ENCODE data around the gene ARHGAP42. TPM values are rescaled to one million over a fixed set of nuclear protein-coding genes. Genes with fewer than 3 reads are reported as not detected.

Gene ARHGAP42
- total RNA-seq, 4 donors from 2014 or later: 21.8 to 55.7 (median 35.9) TPM

DNA sequence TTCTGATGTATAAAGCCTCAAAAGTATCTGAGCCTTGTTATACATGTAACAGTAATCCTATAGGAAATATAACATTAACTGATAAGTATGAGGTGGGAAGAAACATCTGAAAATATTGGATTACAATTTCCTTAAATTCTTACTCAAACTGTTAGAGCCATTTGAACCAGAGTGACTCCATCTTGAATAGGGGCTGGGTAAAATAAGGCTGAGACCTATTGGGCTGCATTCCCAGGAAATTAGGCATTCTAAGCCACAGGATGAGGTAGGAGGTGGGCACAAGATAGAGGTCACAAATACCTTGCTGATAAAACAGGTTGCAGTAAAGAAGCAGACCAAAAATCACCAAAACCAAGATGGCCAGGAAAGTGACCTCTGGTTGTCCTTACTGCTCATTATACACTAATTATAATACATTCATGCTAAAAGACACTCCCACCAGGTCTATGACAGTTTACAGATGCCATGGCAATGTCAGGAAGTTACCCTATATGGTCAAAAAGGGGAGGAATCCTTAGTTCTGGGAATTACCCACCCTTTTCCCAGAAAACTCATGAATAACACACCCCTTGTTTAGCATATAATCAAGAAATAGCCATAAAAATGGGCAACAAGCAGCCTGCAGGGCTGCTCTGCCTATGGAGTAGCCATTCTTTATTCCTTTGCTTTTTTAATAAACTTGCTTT is 327.7 kb downstream of the ARHGAP42 start:
- intact Hi-C loops (cut with DNase I): no loop called here
- Histone ChIP-seq H3K36me3 (no peaks in the 10 kb centered on the region), H3K27ac (no peak overlapping the region), H3K9me3 (no peaks in the 10 kb centered on the region), H3K27me3 (no peaks in the 10 kb centered on the region), H3K4me1 (no peaks in the 10 kb centered on the region), H3K4me3 (replicated peaks in 1 of 3) (no peak overlapping the region)
- TF ChIP-seq, protein P1, sequence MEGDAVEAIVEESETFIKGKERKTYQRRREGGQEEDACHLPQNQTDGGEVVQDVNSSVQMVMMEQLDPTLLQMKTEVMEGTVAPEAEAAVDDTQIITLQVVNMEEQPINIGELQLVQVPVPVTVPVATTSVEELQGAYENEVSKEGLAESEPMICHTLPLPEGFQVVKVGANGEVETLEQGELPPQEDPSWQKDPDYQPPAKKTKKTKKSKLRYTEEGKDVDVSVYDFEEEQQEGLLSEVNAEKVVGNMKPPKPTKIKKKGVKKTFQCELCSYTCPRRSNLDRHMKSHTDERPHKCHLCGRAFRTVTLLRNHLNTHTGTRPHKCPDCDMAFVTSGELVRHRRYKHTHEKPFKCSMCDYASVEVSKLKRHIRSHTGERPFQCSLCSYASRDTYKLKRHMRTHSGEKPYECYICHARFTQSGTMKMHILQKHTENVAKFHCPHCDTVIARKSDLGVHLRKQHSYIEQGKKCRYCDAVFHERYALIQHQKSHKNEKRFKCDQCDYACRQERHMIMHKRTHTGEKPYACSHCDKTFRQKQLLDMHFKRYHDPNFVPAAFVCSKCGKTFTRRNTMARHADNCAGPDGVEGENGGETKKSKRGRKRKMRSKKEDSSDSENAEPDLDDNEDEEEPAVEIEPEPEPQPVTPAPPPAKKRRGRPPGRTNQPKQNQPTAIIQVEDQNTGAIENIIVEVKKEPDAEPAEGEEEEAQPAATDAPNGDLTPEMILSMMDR (IDR thresholded peaks at IDR 0.05): no peak
- TF ChIP-seq POLR2A (IDR thresholded peaks at IDR 0.05): no peak
- no peak for DNase-seq

DNA sequence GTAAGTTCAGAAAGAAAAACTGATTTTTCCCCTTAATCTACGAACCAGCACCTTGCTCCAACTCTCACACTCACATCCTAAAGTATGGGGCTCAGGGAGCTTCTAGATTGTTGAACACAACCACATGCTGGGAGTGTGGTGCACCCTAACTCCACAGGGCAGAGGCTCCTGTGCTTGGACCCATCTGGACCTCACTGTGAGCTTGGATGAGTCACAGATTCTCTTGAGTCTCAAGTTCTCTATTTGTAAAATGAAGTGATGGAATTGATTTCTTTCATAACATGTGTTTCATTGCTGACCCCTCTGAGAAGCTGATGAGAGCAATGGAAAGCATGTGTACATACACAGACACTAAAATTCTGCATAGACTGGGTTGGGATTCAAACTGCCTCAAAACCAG is 332.8 kb downstream of the ARHGAP42 start:
- H3K4me3 ChIP-seq (replicated peaks in 1 of 3): no peak overlapping the region
- H3K27ac ChIP-seq: no peak overlapping the region
- H3K4me1 ChIP-seq: no peaks in the 10 kb centered on the region
- H3K27me3 ChIP-seq: no peaks in the 10 kb centered on the region
- H3K36me3 ChIP-seq: no peaks in the 10 kb centered on the region
- no peak for DNase-seq
- 75 to 95% methylated on average over 1 of the region's 1 CpG for WGBS, 2 donors
- no peaks in the 10 kb centered on the region for H3K9me3 ChIP-seq
- TF ChIP-seq POLR2A (IDR thresholded peaks at IDR 0.05): no peak
- TF ChIP-seq, protein P1 (IDR thresholded peaks at IDR 0.05): no peak
- intact Hi-C loops (cut with DNase I): no loop called here

DNA sequence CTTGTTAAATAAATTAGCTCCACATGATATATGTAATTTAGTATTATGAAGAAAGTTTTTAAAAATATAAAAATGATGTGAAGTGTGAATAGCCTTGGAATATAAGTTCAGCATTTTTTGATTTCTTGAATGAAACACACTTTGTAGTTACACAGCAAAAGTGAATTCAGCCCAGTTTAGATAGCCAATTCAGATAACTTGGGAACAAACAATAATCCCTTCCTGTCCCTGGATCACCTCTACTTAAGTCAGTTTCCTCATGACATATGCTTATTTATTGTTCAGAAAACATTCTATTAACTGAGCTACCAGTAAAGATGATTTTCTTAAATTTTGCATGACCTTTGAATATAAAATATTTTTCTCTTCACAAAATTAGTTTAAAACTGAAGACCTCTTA is 335.2 kb downstream of the ARHGAP42 start:
- no peaks in the 10 kb centered on the region for H3K27me3 ChIP-seq
- DNase-seq: no peak
- H3K27ac ChIP-seq: no peak overlapping the region
- no peaks in the 10 kb centered on the region for H3K36me3 ChIP-seq
- H3K4me1 ChIP-seq: no peaks in the 10 kb centered on the region
- intact Hi-C loops (cut with DNase I): no loop called here
- H3K9me3 ChIP-seq: no peaks in the 10 kb centered on the region
- TF ChIP-seq, protein P1 (IDR thresholded peaks at IDR 0.05): no peak
- no peak for TF ChIP-seq POLR2A (IDR thresholded peaks at IDR 0.05)
- H3K4me3 ChIP-seq (replicated peaks in 1 of 3): no peak overlapping the region

DNA sequence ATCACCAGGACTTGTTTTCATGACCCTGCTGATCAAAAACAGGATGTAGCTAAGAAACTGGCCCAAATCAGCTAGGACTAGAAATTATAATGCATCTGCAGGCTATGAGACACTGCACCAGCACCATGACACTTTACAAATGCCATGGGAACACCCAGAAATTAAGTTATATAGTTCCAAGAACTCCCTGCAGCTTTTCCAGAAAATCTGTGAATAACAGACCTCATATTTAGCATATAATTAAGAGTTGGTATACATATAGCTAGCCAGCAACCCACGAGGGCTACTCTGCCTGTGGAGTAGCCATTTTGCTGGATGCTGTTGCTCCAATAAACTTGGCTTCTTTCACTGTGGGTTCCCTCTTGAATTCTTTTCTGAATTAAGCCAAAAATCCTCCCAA is 341.6 kb downstream of the ARHGAP42 start:
- Histone ChIP-seq H3K4me1 (no peaks in the 10 kb centered on the region), H3K4me3 (replicated peaks in 1 of 3) (no peak overlapping the region), H3K9me3 (no peaks in the 10 kb centered on the region), H3K36me3 (no peaks in the 10 kb centered on the region), H3K27me3 (no peaks in the 10 kb centered on the region), H3K27ac (no peak overlapping the region)
- WGBS, 2 donors: 59 to 78% methylated on average over 1 of the region's 1 CpG
- intact Hi-C loops (cut with DNase I): no loop called here
- no peak for DNase-seq
- TF ChIP-seq POLR2A (IDR thresholded peaks at IDR 0.05): no peak
- TF ChIP-seq, protein P1 (IDR thresholded peaks at IDR 0.05): no peak

DNA sequence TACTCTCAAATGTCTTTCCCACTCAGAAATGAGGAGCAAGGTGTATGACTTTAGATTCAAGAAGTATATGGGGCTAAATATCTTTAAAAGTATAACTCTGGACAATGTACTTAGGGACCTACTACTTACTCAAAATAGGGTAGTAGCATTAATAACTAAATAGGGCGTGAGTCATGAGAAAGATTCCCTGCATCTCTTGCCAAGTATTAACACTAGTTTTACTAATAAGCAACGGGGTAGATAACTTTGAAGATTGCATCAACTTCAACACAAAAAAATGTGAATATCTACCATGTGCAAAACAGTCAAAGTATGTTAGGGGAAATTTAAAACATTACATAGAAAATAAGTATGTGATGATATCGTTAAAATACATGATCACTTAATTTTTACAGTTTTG is 342.9 kb downstream of the ARHGAP42 start:
- WGBS, 2 donors: 79 to 87% methylated on average over 3 of the region's 3 CpGs
- no peaks in the 10 kb centered on the region for H3K4me1 ChIP-seq
- no peak for DNase-seq
- H3K27me3 ChIP-seq: no peaks in the 10 kb centered on the region
- intact Hi-C loops (cut with DNase I): no loop called here
- H3K36me3 ChIP-seq: no peaks in the 10 kb centered on the region
- no peak overlapping the region for H3K27ac ChIP-seq
- TF ChIP-seq, protein P1 (IDR thresholded peaks at IDR 0.05): no peak
- TF ChIP-seq POLR2A (IDR thresholded peaks at IDR 0.05): no peak
- H3K9me3 ChIP-seq: no peaks in the 10 kb centered on the region
- H3K4me3 ChIP-seq (replicated peaks in 1 of 3): no peak overlapping the region
